Measurements from ENCODE around the gene CAND1.
"Not testable (repeated sequence)": the region's sequence is repeated elsewhere in the genome, so short reads cannot be mapped to it uniquely, and the experiment has no call there.

CAND1 gene

DNA sequence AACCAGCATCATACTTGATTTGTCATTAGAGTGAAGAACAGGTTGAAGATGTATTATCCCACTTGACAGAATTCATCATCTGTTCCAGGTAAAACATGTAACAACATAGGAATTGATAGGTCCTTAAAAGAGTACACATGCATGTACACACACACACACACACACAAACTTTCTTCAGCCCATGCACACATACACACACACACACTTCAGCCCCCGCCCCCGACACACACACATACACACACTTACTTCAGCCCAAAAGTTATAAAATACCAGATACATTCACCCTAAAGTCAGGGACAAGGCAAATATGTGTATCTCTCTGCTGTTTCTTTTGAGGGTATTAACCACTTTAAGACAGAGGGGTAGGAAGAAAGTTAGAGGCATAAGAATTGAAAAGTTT lies 15.4 kb downstream of the CAND1 start:
- no peak for FAIRE-seq

DNA sequence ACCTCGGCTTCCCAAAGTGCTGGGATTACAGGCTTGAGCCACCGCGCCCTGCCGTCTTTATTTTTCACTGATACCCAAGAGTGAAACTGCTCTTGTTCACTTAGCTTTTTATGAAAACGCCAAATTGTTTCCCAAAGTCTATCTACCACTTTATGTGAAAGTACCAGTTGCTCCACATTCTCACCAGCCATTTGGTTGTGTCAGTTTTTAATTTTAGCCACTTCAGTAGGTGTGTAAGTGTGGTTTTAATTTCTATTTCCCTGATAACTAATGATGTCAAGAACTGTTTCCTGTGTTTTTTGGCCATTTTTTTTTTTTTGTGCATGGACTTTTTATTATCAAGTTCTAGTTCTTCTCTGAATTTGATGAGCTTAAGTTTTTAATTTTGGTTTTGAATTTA lies 17.1 kb downstream of the CAND1 start:
- no peak for FAIRE-seq

DNA sequence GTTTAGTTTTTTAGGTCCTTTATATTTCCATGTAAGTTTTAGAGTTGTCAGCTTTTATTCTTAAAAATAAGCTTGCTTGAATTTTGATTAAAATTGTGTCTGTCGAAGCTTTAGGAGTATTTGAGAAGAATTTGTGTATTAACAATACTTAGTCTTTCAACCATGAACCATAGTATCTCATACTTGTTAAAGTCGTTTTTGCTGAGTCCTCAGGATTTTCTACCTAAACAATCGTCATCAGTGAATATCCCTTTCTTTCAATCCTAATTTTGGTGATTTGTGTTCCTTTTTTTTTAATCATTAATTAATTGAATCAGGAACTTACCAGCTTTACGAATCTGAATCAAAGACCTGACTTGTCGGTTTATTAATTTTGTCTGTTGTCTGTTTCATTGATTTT lies 18.2 kb downstream of the CAND1 start:
- FAIRE-seq, result no peak

DNA sequence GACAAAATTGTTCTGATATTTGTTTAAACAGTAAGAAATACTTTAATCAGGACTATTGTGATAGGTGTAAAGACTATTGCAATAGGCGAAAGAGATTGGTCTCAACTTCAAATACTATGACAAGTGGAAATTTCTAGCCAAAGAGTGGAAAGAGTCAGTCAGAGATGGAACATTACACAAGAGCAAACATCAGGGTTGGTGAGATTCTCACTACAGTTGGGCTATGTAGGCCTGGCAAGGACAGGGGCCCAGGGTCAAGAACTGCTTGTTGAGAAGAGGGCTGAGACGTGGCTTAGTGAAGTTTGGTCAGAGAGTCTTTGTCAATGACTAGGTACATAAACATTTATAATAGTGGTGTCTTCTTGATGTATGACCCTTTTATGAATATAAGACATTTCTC lies 19.4 kb downstream of the CAND1 start:
- FAIRE-seq, result no peak

DNA sequence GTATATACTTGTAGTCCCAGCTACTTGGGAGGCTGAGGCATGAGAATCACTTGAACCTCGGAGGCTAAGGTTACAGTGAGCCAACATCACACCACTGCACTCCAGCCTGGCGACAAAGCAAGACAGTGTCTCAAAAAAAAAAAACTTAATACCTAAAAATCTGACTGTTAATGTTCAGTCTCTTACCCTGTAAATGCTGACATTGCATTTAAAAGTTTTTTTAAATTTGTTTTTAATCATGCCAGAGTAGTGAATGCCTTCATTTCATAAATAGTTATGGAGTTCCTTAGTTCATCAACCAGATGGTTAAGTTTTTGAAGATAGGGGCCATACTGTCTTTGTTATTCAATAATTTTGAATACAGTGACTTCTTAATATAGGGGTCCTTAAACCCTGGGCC lies 21.2 kb downstream of the CAND1 start:
- FAIRE-seq, result no peak

DNA sequence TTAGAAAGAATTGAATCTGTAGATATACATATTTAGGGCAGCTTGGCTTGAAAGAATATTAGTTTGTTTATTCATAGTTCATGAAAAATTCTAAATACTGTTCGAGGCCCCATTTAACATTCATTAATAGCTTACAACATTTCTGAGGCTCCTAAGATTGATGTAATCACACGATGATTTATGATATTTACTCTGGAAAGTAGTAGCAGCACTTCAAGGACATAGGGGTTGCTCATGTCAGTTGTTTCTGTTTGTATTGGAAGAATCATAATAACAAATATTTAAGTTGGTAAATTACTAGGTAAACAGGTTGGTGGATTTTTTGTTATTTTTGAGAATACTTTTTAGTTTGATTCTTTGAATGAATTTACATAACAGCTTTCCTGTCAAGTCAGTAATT lies 30.4 kb downstream of the CAND1 start:
- no peak for FAIRE-seq

DNA sequence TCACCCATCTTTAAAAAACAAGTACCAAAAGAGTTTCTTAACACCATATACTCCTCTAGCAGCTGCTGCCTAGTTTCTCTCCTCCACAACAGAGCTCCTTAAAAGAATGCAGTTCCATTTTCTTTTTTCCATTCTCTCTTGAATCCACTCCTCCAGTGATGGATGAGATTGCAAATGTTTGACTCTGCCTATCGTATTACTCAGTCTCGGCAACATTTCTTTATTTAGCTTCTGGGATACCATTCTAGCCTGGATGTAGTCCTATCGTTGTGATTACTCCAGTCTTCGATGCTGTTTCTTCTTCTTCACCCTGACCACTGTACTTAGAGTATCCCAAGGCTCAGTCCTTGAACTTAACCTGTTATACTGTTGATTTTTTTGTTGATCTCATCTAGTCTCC lies 30.8 kb downstream of the CAND1 start:
- no peak for FAIRE-seq

DNA sequence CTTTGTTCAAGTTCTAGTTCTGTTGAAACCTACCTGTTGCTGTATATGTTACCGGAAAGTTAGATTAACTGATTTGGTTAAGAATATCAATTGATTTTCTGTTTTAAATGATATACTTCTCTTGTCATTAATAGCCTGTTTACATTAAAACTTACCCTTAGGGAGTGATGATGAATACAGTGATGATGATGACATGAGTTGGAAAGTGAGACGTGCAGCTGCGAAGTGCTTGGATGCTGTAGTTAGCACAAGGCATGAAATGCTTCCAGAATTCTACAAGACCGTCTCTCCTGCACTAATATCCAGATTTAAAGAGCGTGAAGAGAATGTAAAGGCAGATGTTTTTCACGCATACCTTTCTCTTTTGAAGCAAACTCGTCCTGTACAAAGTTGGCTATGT lies 33.0 kb downstream of the CAND1 start:
- no peak for FAIRE-seq

DNA sequence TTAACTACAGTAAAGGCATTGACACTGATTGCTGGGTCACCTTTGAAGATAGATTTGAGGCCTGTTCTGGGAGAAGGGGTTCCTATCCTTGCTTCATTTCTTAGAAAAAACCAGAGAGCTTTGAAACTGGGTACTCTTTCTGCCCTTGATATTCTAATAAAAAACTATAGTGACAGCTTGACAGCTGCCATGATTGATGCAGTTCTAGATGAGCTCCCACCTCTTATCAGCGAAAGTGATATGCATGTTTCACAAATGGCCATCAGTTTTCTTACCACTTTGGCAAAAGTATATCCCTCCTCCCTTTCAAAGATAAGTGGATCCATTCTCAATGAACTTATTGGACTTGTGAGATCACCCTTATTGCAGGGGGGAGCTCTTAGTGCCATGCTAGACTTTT lies 36.4 kb downstream of the CAND1 start:
- FAIRE-seq, result no peak

DNA sequence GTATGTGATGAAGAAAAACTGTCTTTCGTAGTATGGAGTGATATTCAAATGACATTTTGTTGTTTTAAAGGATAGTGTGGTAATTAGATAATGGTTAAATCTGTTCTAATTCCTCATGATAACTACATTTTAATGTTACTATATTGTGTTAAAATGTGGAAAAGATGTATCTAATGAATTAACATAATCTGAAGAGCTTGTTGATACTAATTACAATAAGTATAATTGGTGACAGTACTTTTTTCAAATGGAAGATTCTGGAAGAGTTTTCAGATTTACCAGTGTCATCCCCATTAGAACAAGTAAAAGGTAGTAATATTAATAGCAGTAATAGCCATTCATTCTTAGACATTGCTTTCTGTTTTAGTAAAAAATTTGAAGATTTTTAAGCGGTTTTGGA lies 37.6 kb downstream of the CAND1 start:
- no peak for FAIRE-seq

DNA sequence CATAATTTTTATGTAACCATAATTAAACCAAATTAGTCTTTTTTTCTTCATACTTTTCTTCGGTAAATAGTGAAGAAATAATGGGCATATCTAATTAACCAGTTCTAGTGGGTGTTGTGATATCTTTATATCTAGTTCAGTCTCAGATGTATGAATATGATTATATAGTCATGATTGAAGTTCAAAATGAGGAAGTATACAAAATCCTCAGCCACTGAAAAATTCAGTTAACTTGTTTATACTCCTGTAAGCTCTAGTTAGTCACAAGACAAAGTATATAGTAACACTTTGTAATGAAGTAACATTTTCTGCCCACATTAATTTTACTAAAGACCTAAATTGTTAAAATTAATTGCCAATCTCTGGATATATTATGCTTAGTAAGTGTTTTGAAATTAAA lies 46.5 kb downstream of the CAND1 start:
- no peak for FAIRE-seq

DNA sequence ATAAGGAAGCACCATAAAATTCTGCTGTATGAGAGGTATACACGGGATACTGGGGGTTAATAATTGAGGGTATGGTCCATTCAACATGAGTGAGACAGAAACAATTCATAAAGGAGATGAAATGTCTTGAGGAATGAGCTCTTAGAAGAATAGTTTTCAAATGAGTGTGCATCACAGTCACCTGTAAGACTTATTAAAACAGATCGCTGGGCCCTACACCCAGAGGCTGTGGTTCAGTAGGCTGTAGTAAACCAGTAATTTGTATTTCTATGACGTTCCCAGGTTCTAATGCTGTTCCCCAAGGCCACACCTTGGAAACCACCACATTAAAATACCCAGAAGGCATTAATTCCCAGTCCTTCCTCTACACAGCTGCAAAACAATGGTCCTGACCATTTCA lies 49.6 kb downstream of the CAND1 start:
- no peak for FAIRE-seq

DNA sequence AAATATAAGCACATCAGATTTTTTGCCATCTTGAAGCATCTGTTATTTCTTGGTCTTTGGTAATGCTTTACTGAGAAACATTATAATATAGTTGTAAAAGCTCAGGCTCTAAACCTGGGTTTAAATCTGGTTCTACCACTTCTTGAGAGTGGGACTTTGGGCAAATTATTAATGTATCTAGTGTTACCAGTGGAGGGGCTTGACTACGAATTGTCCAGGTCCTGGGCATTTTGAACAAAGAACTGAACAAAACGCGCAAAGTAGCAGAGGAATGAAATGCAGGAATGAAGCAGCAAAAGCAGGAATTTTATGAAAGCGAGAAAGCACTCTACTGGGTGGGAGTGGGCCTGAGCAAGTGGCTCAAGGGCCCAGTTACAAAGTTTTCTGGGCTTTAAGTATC lies 50.8 kb downstream of the CAND1 start:
- no peak for FAIRE-seq

DNA sequence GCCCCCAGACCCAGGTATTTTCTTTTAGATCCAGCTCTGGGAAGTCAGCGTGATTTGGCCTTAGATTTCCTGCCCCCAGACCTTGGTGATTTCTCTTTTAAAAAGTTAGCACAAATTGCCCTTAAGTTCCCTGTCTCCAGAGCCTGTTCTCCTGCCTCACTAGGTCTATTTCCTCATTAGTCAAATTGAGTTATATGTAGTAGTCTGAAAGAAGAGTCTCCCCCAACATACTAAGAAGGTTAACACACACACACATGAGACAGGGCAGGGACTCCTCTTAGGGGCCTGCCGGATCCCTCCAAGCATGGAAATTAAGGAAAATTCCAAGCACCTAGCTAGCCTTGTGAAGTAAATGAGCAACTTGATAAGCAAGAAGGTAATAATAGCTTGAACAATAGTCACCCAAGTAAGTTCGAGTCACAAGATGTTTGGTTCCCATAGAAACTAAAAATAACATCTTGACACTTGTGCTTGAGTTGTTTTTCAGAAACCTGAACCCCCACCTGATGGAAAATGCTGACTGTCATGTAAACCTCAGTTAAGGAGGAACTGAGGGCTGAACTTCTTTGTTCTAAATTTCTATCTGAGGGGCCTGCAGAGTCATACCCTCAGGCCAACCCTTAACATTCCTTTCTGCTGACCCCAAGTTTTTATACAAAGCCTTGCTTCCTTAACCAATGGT lies 51.6 kb downstream of the CAND1 start:
- FAIRE-seq, result no peak

DNA sequence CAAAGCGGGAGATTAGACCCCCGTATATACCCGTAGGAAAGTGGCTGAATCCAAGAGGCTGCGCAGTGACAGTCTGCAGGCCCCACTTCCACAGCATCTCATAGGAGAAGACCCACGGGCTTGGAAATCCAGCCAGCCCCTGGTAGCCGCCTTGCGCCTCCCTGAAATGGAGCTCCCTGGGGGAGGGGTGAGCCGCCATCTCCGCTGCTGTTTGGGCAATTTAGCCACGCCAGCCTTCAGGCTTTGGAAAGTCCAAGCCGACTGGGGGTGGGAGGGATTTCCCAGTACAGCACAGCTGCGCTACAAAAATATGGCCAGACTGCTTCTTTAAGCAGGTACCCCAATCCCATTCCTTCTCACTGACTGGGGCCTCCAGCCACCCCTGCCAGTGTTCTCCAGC lies 53.4 kb downstream of the CAND1 start:
- FAIRE-seq, result no peak

DNA sequence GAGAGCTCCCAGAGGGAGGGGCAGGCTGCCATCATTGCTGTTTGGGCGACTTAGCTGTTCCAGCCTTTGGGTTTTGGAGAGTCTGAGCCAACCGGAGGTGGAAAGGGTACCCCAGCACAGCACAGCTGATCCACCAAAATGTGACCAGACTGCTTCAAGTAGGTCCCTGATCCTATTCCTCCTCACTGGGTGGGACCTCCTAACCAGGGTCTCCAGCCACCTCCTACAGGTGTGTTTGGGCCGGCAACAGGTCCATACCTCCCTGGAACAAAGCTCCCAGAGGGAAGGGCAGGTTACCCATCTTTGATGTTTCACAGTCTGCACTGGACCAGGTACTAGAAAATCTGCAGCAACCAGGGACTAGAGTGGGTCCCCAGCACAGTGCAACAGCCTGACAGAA lies 53.8 kb downstream of the CAND1 start:
- FAIRE-seq, result no peak

DNA sequence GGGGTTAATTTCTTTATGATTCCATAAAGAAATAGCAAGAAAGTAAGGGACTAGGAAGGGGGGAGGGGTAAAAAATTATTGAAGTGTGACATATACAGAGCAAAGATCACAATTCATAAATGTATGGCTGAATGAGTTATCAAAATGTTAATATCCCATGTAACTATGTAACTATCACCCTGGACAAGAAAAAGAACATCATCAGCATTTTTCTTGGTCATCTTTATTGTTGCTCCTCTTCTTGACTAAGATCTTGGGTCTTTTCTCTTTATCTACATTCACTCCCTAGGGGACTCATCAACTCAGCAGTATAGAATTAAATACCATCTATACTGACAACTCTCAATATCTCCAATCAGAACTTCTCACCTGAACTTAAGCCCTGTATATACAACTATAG lies 57.5 kb downstream of the CAND1 start:
- no peak for FAIRE-seq

DNA sequence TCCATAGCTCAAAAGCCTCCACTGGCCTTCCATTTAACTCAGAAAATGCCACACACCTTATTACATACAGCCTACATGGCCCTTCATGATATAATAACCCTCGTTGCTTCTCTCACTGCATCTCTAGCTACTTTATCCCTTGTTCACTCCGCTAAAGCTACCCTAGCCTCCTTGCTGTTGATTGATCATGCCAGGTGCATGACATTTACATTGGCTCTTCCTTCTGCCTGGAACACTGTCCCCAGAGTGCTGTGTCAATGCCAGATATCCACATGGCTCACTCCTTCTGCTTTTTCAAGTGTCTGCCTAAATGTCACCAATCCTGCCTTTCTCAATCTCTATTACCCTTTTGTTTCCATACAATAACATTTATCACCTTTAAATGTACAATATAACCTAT lies 58.3 kb downstream of the CAND1 start:
- FAIRE-seq, result no peak

DNA sequence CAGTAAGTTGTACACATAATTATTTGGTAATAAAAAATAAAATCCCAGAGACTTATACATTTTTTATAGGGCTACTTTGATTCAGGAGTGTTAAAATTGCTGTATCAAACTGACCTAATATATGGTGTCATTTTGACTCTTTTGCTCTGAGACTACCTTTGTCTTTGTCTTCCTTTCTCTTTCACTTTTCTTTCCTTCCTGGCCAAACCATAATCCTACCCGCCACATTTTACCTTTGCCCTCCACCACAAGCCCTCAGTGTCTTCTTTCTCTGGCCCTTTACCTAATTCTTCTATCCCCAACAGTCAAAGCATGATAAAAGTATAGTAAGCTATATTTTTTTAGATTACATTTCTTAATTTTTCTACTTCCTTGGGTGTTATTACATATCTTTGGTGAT lies 62.0 kb downstream of the CAND1 start:
- FAIRE-seq, result no peak

DNA sequence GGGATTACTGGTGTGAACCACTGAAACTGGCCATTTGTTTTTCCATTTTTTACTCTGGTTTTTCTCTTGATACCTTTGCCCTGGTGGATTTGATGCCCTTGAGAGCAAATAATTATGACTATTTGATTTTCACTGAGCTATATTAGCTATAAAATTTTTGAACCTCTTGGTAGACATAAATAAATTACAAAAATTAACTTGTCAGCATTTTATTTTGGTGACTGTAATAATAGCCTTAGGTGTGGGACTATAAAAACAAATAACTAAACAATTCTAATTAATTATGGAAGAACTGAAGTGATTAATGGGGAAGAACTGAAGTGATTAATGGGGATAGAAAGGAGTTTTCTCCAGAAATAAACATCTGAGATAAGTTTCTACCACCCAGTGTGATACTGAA lies 62.7 kb downstream of the CAND1 start:
- no peak for FAIRE-seq

DNA sequence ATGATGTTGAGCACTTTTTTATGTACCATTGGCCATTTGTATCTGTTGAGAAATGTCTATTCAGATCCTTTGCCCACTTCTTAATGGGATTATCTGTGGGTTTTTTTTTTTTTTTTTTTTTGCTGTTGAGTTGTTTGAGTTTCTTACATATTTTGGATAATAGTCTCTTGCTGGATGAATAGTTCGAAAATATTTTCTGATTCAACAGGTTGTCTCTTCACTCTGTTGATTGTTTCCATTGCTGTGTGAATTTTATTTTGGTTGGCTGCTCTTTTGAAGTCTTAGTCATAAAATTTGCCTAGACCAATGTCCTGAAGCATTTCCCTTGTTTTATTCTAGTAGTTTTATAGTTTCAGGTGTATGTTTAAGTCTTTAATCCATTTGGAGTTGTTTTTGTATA lies 64.5 kb downstream of the CAND1 start:
- FAIRE-seq, result no peak

DNA sequence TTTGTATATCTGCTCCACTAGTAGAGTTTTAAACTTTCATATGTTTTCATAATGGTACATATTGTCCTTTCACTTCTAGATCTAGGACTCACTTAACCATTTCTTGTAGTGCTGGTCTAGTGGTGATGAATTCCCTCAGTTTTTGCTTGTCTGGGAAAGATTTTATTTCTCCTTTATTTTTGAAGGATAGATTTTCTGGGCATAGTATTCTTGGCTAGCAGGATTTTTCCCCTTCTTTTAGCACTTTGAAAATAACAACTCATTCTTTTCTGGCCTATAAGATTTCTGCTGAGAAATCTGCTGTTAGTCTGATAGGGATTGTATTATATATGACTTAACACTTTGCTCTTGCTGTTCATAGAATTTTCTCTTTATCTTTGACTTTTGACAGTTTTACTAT lies 69.3 kb downstream of the CAND1 start:
- FAIRE-seq, result no peak

DNA sequence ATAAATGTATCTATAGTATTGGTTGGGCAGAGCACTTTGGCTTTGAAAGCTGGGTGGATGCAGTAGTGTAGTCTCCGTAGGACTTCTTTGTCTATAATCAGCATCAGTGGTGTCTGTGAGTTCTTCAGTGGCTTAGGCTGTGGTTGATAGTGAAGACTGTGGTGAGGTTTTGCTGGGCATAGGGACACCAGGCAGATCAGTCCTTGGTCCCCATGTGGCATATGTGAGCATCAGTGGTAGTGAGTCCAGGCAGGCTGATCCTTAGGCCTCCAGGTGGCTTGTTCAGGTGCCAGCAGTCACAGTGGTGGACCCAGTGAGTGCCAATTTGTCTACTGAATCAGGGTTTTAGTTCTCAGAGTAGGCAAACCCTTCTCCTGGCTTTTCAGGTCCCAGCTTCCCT lies 70.4 kb downstream of the CAND1 start:
- FAIRE-seq, result no peak

DNA sequence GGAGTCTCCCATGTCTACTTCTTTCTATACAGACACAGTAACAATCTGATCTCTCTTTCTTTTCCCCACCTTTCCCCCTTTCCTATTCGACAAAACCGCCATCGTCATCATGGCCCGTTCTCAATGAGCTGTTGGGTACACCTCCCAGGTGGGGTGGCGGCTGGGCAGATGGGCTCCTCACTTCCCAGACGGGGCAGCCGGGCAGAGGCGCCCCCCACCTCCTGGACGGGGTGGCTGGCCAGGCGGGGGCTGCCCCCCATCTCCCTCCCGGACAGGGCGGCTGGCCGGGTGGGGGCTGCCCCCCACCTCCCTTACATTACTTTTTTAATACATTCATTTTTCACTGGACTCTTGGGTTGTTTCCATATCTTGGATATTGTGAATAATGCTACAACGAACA lies 71.9 kb downstream of the CAND1 start:
- not testable (repeated sequence) for FAIRE-seq

DNA sequence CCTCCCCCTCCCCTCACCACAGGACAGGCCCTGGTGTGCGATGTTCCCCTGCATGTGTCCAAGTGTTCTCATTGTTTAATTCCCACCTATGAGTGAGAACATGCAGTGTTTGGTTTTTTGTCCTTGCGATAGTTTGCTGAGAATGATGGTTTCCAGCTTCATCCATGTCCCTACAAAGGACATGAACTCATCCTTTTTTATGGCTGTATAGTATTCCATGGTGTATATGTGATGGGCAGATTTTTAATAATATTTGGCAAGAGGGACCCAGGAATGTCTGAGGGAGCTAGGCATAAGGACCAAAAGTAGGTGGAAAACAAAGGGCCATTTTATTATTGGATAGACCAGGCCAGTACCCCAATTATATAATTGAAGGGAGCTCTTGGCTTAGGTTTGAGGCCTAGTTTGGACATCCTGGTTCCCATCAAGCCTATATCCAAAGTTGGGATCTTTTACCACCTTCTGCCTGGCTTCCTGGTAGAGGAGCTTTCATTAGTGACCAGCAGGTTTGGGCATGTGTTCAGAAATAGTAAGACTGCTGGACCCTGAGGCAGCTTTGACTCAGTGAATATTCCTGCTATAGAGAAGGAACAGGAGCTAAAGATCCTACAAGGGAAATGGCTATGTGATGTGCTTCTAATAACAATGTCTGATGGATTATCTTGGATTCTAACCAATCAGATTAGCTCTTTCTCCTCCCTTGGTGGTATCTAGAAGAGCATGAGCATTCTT lies 76.0 kb downstream of the CAND1 start:
- FAIRE-seq, result no peak
